ENCODE data around the gene SRI. TPM values are rescaled to one million over a fixed set of nuclear protein-coding genes. Genes with fewer than 3 reads are reported as not detected.

SRI gene
- total RNA-seq, 1 experiment from 2014 or later = 136 TPM

DNA sequence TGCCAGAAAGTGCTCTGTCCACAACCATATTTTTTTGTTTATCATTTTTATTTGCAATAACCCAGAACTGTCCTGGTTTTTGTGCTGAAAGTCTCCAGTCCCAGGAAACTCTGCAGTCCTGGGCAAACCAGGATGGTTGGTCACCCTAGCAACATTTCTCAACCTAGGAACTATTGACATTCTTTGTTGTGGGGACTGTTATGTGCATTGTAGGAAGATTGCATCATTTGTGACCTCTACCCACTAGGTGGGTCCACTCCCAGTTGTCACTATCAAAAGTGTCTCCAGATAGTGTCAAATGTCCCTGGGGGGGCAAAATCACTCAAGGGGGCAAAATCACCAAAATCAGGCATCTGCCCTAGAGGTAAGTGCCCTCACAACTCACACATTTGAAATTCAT, 14.0 kb upstream of the SRI start:
- Histone ChIP-seq H3K4me1 (ENCODE audit: insufficient read depth, low read length) (no peaks in the 10 kb centered on the region), H3K23ac (ENCODE audit: insufficient read length, low read depth, low read length) (no peak overlapping the region), H3K27me3 (ENCODE audit: insufficient read depth, low read length) (no peaks in the 10 kb centered on the region), H3K9ac (ENCODE audit: extremely low read depth, insufficient read length, low read length) (no peak overlapping the region), H4K5ac (ENCODE audit: insufficient read length, low read depth, low read length) (no peak overlapping the region), H3K27ac (ENCODE audit: insufficient read length, low read depth, low read length) (no peak overlapping the region), H3K18ac (ENCODE audit: insufficient read length, low read depth, low read length) (no peak overlapping the region), H3K9me3 (ENCODE audit: control insufficient read depth, low read depth, low read length) (no peaks in the 10 kb centered on the region), H3K79me1 (ENCODE audit: insufficient read depth, low read depth, low read length, poor library complexity, severe bottlenecking) (no peaks in the 10 kb centered on the region), H3K56ac (ENCODE audit: insufficient read length, low read depth, low read length) (no peak overlapping the region), H2BK20ac (ENCODE audit: low read depth, low read length, poor library complexity, severe bottlenecking) (no peak overlapping the region), H3K4ac (ENCODE audit: low read depth, low read length) (no peak overlapping the region), H4K8ac (replicated peaks; ENCODE audit: insufficient read length, low read depth, low read length) (no peak overlapping the region), H3K79me2 (ENCODE audit: insufficient read depth, low read length) (no peaks in the 10 kb centered on the region), H3T11ph (ENCODE audit: low read length) (peak overlapping the region; percentile 59), H4K91ac (ENCODE audit: insufficient read length, low read depth, low read length) (no peak overlapping the region), H4K20me1 (ENCODE audit: control insufficient read depth, insufficient read depth, insufficient read length) (no peaks in the 10 kb centered on the region), H2BK15ac (ENCODE audit: low read depth, low read length) (no peak overlapping the region), H2AFZ (ENCODE audit: low read length) (no peak overlapping the region), H3K14ac (ENCODE audit: insufficient read depth, low read length) (no peak overlapping the region), H3K23me2 (ENCODE audit: insufficient read length, low read depth, low read length, poor library complexity, severe bottlenecking) (no peaks in the 10 kb centered on the region), H2BK5ac (ENCODE audit: insufficient read length, low read length) (no peak overlapping the region), H2AK5ac (ENCODE audit: insufficient read length, low read length) (no peak overlapping the region), H3K4me2 (ENCODE audit: insufficient read depth, insufficient read length, low read length) (no peak overlapping the region), H2BK120ac (ENCODE audit: low read depth, low read length, poor library complexity, severe bottlenecking) (no peak overlapping the region), H2BK12ac (ENCODE audit: insufficient read length, low read depth, low read length) (no peak overlapping the region)
- Mint-ChIP-seq H3K27me3 (ENCODE audit: low read depth) (no peaks in the 10 kb centered on the region), H3K36me3 (ENCODE audit: insufficient read depth in 1 of 3, low read depth in 3 of 3) (no peaks in the 10 kb centered on the region), H3K4me1 (peaks cover 6 to 7% of the 10 kb centered on the region in 2 experiments; a peak in 3 of 4 replicates), H3K4me3 (no peak overlapping the region), H3K9me3 (no peaks in the 10 kb centered on the region), H3K27ac (no peak overlapping the region)
- DNase-seq = no peak
- TF ChIP-seq, protein P1, sequence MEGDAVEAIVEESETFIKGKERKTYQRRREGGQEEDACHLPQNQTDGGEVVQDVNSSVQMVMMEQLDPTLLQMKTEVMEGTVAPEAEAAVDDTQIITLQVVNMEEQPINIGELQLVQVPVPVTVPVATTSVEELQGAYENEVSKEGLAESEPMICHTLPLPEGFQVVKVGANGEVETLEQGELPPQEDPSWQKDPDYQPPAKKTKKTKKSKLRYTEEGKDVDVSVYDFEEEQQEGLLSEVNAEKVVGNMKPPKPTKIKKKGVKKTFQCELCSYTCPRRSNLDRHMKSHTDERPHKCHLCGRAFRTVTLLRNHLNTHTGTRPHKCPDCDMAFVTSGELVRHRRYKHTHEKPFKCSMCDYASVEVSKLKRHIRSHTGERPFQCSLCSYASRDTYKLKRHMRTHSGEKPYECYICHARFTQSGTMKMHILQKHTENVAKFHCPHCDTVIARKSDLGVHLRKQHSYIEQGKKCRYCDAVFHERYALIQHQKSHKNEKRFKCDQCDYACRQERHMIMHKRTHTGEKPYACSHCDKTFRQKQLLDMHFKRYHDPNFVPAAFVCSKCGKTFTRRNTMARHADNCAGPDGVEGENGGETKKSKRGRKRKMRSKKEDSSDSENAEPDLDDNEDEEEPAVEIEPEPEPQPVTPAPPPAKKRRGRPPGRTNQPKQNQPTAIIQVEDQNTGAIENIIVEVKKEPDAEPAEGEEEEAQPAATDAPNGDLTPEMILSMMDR (conservative IDR thresholded peaks at IDR 0.05) = no peak
